Brain microvascular endothelial cell (primary cell): ENCODE results near the gene EAPP.
"Not testable (repeated sequence)": the region's sequence is repeated elsewhere in the genome, so short reads cannot be mapped to it uniquely, and the experiment has no call there.

Experiments used
- DNase-seq: peaks from one replicate; pipeline ENCODE4 v3.0.0-alpha.2; 2020
- H3K27ac ChIP-seq: fragments of 250-450 bp; sonication (Bioruptor Pico); 2 replicates; pipeline ENCODE4 v1.5.1; 2020; ENCODE audit warnings: mild to moderate bottlenecking, moderate library complexity
- H3K27me3 ChIP-seq: fragments of 250-450 bp; sonication (Bioruptor Pico); replicated peaks from 2 replicates; pipeline ENCODE4 v1.5.1; 2020; ENCODE audit warnings: mild to moderate bottlenecking
- H3K36me3 ChIP-seq: fragments of 250-450 bp; sonication (Bioruptor Pico); replicated peaks from 2 replicates; pipeline ENCODE4 v1.5.1; 2020; ENCODE audit warnings: mild to moderate bottlenecking
- H3K4me3 ChIP-seq: 2 replicates; pipeline ENCODE4 v1.5.1; 2011; ENCODE audit warnings: low read depth, mild to moderate bottlenecking, control low read depth, low read length, moderate library complexity
- CTCF ChIP-seq: IDR thresholded peaks from 2 replicates; pipeline ENCODE4 v1.5.1; 2011; ENCODE audit warnings: low read depth, mild to moderate bottlenecking, moderate library complexity, low read length, control low read depth, inconsistent platforms; ENCODE audit errors: missing control alignments
- in situ Hi-C: cut with HindIII; loops from 2 replicates; pipeline ENCODE4 v1.10.0; 2017; ENCODE audit warnings: low sequenced_read_pairs, low pct_ligation_motif_present

EAPP gene

GRCh38 chr14:34548472-34548981 is 9.0 kb upstream of the EAPP start:
- in situ Hi-C loops: no loop called here
- no peak for DNase-seq
- no peak for TF ChIP-seq CTCF
- no peaks in the 10 kb centered on the region for H3K36me3 ChIP-seq
- no peaks in the 10 kb centered on the region for H3K27me3 ChIP-seq
- no peak overlapping the region for H3K27ac ChIP-seq
- H3K4me3 ChIP-seq: no peak overlapping the region

- H3K4me3 ChIP-seq, H3K27ac ChIP-seq, DNase-seq, in situ Hi-C loops, H3K27me3 ChIP-seq, H3K36me3 ChIP-seq: not testable (repeated sequence)
These were observed 7.6 kb upstream of the EAPP start for GRCh38 chr14:34547136-34547520.

- H3K4me3 ChIP-seq, DNase-seq, in situ Hi-C loops, H3K27ac ChIP-seq, H3K36me3 ChIP-seq, H3K27me3 ChIP-seq: not testable (repeated sequence)
These were observed 7.0 kb upstream of the EAPP start for GRCh38 chr14:34546272-34547135.

- H3K27me3 ChIP-seq, in situ Hi-C loops, H3K36me3 ChIP-seq, DNase-seq: not testable (repeated sequence)
- peak overlapping the region; percentile 98 for H3K4me3 ChIP-seq
- peak overlapping the region; percentile 90 for H3K27ac ChIP-seq
These were observed 919 bp upstream of the EAPP start for GRCh38 chr14:34540181-34541059.

- H3K36me3 ChIP-seq: peaks cover 4% of the 10 kb centered on the region
- H3K27ac ChIP-seq: peak overlapping the region; percentile 90
- peak overlapping the region; percentile 98 for H3K4me3 ChIP-seq
- TF ChIP-seq CTCF: no peak
- H3K27me3 ChIP-seq: no peaks in the 10 kb centered on the region
- DNase-seq: no peak
- in situ Hi-C loops: no loop called here
These were observed 562 bp downstream of the EAPP start for GRCh38 chr14:34538871-34539406.

- H3K27me3 ChIP-seq, H3K36me3 ChIP-seq, in situ Hi-C loops, DNase-seq: not testable (repeated sequence)
- Histone ChIP-seq H3K27ac (peak overlapping the region; percentile 90), H3K4me3 (peak overlapping the region; percentile 98)
These were observed 1.4 kb downstream of the EAPP start for GRCh38 chr14:34538096-34538495.

- H3K27me3 ChIP-seq: no peaks in the 10 kb centered on the region
- DNase-seq: no peak
- H3K4me3 ChIP-seq: no peak overlapping the region
- peak overlapping the region; percentile 90 for H3K27ac ChIP-seq
- peaks cover 12% of the 10 kb centered on the region for H3K36me3 ChIP-seq
- in situ Hi-C loops: no loop called here
- no peak for TF ChIP-seq CTCF
These were observed 1.9 kb downstream of the EAPP start for GRCh38 chr14:34537677-34538009.
